Spleen (tissue), 7 donors: ENCODE measurements around the gene FMN2.

ENCODE experiments used
- POLR2A ChIP-seq, 3 donors: fragments of 450-650 bp; IDR thresholded peaks; one replicate each; pipeline ENCODE4 v1.5.1; 2017; ENCODE audit warnings: antibody characterized with exemption in 3 of 3, mild to moderate bottlenecking in 1 of 3
- POLR2AphosphoS5 ChIP-seq, 3 donors: sonication (generic); formaldehyde crosslinking; IDR thresholded peaks; one replicate each; pipeline ENCODE4 v1.5.1; 2017; ENCODE audit warnings: antibody characterized with exemption in 3 of 3
- TF ChIP-seq, protein P1 (sequence below), 11 experiments: fragments of 200-600 bp in 7 of 11; fragments of 450-650 bp in 4 of 11; sonication (generic) in 4 of 11; IDR thresholded peaks in 8 of 11; conservative IDR thresholded peaks in 3 of 11; 1 replicate in 7 of 11; 2 replicates in 4 of 11; pipeline versions ENCODE4 v1.4.0 to v1.8.0; 2016 to 2021; ENCODE audit warnings: antibody characterized with exemption in 11 of 11, inconsistent platforms in 4 of 11, mild to moderate bottlenecking in 1 of 11
- donor health status: DM: no; HTN: no; CAD: no; lungs with moderate emphysema.
- donor health status: DM: no; HTN: no; CAD: no.
- donor health status: DM: no; HTN: no; CAD: no.

- TF ChIP-seq, protein P1, sequence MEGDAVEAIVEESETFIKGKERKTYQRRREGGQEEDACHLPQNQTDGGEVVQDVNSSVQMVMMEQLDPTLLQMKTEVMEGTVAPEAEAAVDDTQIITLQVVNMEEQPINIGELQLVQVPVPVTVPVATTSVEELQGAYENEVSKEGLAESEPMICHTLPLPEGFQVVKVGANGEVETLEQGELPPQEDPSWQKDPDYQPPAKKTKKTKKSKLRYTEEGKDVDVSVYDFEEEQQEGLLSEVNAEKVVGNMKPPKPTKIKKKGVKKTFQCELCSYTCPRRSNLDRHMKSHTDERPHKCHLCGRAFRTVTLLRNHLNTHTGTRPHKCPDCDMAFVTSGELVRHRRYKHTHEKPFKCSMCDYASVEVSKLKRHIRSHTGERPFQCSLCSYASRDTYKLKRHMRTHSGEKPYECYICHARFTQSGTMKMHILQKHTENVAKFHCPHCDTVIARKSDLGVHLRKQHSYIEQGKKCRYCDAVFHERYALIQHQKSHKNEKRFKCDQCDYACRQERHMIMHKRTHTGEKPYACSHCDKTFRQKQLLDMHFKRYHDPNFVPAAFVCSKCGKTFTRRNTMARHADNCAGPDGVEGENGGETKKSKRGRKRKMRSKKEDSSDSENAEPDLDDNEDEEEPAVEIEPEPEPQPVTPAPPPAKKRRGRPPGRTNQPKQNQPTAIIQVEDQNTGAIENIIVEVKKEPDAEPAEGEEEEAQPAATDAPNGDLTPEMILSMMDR (IDR thresholded peaks at IDR 0.05 in 8 of 11, conservative IDR thresholded peaks at IDR 0.05 in 3 of 11) = no peak
- TF ChIP-seq POLR2AphosphoS5 (IDR thresholded peaks at IDR 0.05) (no peak), POLR2A (IDR thresholded peaks at IDR 0.05) (no peak)
Measured at GRCh38 chr1:240099748-240100147, 8.1 kb downstream of the FMN2 start.
